DOHH2 (cell line): ENCODE data around the gene TPM1.

ENCODE experiments used
- CTCF ChIP-seq: fragments of 200-600 bp; sonication (generic); IDR thresholded peaks from one replicate; pipeline ENCODE4 v1.5.1; 2014; ENCODE audit warnings: antibody characterized with exemption, mild to moderate bottlenecking, low read depth, low read length; ENCODE audit not compliant: poor library complexity, severe bottlenecking
- EZH2phosphoT487 ChIP-seq: fragments of 200-600 bp; sonication (generic); IDR thresholded peaks from 2 replicates; pipeline ENCODE4 v1.6.1; 2017; ENCODE audit warnings: borderline replicate concordance, mild to moderate bottlenecking, antibody characterized with exemption, low read length, moderate library complexity, mixed read lengths

- TF ChIP-seq CTCF: no peak
- TF ChIP-seq EZH2phosphoT487: no peak
Observed at GRCh38 chr15:63034578-63034977, 8.0 kb upstream of the TPM1 start.
